Neural crest cell (in vitro differentiated cells): ENCODE measurements around the gene GINS2. TPM values are rescaled to one million over a fixed set of nuclear protein-coding genes. Genes with fewer than 3 reads are reported as not detected.

ENCODE experiments used
- DNase-seq: peaks from one replicate; pipeline ENCODE4 v3.0.0; 2021; ENCODE audit warnings: low read depth, mixed read lengths, low spot score
- H3K27ac Mint-ChIP-seq: one replicate; pipeline ENCODE4 v1.8.0; 2021; ENCODE audit warnings: mild to moderate bottlenecking, mixed read lengths; ENCODE audit not compliant: unreplicated experiment
- H3K27me3 Mint-ChIP-seq: 2 replicates; pipeline ENCODE4 v1.8.0; 2021; ENCODE audit warnings: low read depth, mild to moderate bottlenecking, mixed read lengths
- H3K36me3 Mint-ChIP-seq: 2 replicates; pipeline ENCODE4 v1.8.0; 2021; ENCODE audit warnings: low read depth, mild to moderate bottlenecking, mixed read lengths
- H3K4me1 Mint-ChIP-seq: 2 replicates; pipeline ENCODE4 v1.8.0; 2021; ENCODE audit warnings: mixed read lengths
- H3K4me3 Mint-ChIP-seq: one replicate; pipeline ENCODE4 v1.8.0; 2021; ENCODE audit warnings: mild to moderate bottlenecking, mixed read lengths
- H3K9me3 Mint-ChIP-seq: 2 replicates; pipeline ENCODE4 v1.8.0; 2021; ENCODE audit warnings: mixed read lengths
- CTCF ChIP-seq: fragments of 200-600 bp; sonication (generic); conservative IDR thresholded peaks from 2 replicates; pipeline ENCODE4 v1.5.0; 2021; ENCODE audit warnings: antibody characterized with exemption, mild to moderate bottlenecking
- total RNA-seq: library from RNA; stranded (reverse); gene quantifications from 2 replicates; pipeline ENCODE4 v1.2.1, GENCODE V29; 2021

GINS2 gene
- total RNA-seq, 1 donor from 2014 or later: 82.2 TPM

DNA sequence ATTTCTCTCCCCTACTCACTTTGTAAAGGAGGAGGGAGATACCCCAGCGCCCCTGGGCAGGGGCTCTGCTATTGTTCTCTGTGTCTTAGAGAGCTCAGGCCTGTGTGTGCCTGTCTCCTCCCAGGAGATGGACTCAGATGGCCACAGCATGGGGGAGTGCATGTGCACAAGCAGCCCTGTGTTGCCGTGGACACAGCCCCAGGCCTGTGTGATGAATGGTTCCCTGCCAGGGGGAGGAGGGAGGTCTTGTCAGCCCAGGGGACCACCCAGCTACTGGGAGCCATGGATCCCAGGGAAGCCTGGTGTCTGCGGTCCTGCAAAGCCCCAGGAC lies 26.3 kb downstream of the GINS2 start:
- DNase-seq: peak; percentile 68
- H3K4me3 Mint-ChIP-seq: peak overlapping the region; percentile 80
- H3K36me3 Mint-ChIP-seq: peaks cover 25% of the 10 kb centered on the region
- H3K4me1 Mint-ChIP-seq: peaks cover 30% of the 10 kb centered on the region
- H3K9me3 Mint-ChIP-seq: no peaks in the 10 kb centered on the region
- H3K27ac Mint-ChIP-seq: peak overlapping the region; percentile 83
- no peak for TF ChIP-seq CTCF
- H3K27me3 Mint-ChIP-seq: peaks cover 15% of the 10 kb centered on the region

GRCh38 chr16:85661740-85662481 lies 26.8 kb downstream of the GINS2 start:
- Mint-ChIP-seq H3K36me3 (peaks cover 25% of the 10 kb centered on the region), H3K27ac (peak overlapping the region; percentile 83), H3K4me1 (peaks cover 30% of the 10 kb centered on the region), H3K4me3 (peak overlapping the region; percentile 80), H3K27me3 (peaks cover 15% of the 10 kb centered on the region), H3K9me3 (no peaks in the 10 kb centered on the region)
- DNase-seq: no peak
- TF ChIP-seq CTCF: no peak

GRCh38 chr16:85660843-85661739 lies 27.7 kb downstream of the GINS2 start:
- TF ChIP-seq CTCF: no peak
- DNase-seq: no peak
- Mint-ChIP-seq H3K4me3 (no peak overlapping the region), H3K27ac (no peak overlapping the region), H3K9me3 (no peaks in the 10 kb centered on the region), H3K36me3 (peaks cover 20% of the 10 kb centered on the region), H3K4me1 (peaks cover 30% of the 10 kb centered on the region), H3K27me3 (peaks cover 15% of the 10 kb centered on the region)

DNA sequence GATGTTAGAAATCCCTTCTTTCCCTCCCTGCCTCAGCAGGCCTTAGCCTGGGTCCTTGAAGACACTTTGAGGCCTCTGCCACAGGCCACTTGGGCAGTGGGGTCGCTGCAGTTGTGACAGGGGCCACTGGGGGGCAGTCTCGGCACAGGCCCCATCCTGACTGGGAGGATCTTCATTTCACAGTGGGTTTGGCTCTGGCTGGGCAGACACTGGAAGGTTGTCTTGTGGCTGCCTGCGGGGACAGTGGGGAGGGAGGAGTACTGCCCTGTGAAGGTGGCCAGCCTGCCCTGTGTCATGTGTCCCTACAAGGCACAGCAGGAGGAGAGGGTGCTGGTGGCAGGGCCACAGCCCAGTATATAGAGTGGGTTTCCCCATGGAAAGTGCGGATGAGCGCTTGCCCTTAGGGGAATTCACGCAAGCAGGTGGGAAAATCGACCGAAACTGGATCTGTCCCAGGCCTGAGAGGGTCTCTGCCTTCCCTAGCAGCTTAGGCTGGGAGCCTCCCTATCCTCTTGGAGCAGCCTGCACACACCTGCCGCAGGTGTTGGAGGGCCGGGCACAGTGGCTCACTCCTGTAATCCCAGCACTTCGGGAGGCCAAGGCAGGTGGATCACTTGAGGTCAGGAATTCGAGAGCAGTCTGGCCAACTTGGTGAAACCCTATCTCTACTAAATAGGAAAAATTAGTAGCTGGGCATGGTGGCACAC lies 28.8 kb downstream of the GINS2 start:
- Mint-ChIP-seq H3K4me3 (peak overlapping the region; percentile 73), H3K27me3 (peaks cover 13% of the 10 kb centered on the region), H3K9me3 (no peaks in the 10 kb centered on the region), H3K36me3 (peaks cover 11% of the 10 kb centered on the region), H3K27ac (peak overlapping the region; percentile 52), H3K4me1 (peaks cover 29% of the 10 kb centered on the region)
- DNase-seq: peak; percentile 93
- peak; percentile 89 for TF ChIP-seq CTCF

- H3K36me3 Mint-ChIP-seq: peaks cover 9% of the 10 kb centered on the region
- peaks cover 9% of the 10 kb centered on the region for H3K27me3 Mint-ChIP-seq
- peaks cover 27% of the 10 kb centered on the region for H3K4me1 Mint-ChIP-seq
- H3K27ac Mint-ChIP-seq: peak overlapping the region; percentile 52
- H3K4me3 Mint-ChIP-seq: peak overlapping the region; percentile 73
- no peaks in the 10 kb centered on the region for H3K9me3 Mint-ChIP-seq
- DNase-seq: no peak
- no peak for TF ChIP-seq CTCF
Observed at GRCh38 chr16:85659336-85659735, 29.4 kb downstream of the GINS2 start.
